Right kidney (tissue), 1 donor: ENCODE data around the gene CUX1.
"Not testable (repeated sequence)": the region's sequence is repeated elsewhere in the genome, so short reads cannot be mapped to it uniquely, and the experiment has no call there.

ENCODE experiments used
- DNase-seq: peaks from one replicate; pipeline ENCODE4 v3.0.0-alpha.2; 2016

The CUX1 gene

GRCh38 chr7:102216573-102217314 lies 399.3 kb downstream of the CUX1 start:
- no peak for DNase-seq

DNA sequence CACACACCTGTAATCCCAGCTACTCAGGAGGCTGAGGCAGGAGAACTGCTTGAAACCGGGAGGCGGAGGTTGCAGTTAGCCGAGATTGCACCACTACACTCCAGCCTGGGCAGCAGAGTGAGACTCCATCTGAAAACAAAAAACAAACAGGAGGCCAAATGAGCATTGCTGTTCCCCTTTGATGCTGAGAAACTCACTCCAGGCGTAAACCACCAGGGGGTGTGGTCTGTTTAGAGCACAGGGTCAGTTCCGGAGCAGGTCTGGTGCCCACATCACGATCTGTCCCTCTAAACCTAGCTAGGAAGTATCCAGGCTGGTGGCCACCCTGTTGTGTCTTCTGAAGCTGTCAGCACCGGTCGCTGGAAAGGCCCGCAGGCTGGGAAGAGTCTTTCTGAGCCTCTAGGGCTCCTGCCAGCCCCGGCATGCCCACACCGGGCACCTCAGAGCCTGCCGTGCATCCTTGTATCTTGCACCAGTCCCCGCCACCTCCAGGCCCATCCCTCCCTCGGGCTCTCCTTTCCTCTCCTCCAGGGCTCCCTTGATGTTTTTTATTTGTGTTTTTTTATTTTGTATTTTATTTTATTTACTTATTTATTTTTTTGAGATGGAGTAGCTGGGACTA lies 402.9 kb downstream of the CUX1 start:
- no peak for DNase-seq

DNA sequence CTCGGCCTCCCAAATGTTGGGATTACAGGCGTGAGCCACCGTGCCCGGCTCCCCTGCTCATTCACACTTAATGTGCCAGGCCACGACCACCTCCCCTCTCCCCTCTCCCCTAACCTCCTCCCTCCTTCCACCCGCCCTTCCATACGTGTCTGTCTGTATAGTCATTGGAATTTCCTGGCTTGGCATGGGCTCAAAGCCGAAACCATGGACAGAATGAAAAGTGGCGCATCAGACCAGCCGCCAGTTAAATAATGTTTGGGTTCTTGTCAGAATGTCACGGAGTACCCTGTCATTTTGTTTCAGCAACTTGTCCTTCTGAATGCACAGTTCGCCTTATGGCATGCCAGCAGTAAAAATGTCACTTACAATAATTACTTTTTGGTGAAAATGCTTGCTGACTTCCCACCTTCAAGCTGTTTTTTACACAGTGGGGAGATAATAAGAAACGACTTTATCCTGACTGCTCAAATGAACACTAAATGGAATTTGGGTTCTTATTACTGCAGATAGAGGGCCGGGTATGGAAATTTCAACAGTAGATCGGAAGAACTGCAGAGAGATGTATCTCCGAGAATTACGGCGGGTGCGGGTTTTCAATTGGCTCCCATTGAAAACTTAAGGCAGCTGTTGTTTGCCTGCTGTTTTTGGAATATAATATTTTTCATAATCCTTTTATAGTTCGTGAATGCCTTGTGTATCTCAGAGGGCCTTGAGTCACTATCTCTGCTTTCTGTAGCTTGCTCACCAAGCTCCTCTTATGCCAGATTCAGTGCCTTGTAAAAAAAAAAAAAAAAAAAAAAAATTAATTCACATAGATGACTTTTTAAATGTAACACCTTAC lies 403.8 kb downstream of the CUX1 start:
- DNase-seq = no peak

DNA sequence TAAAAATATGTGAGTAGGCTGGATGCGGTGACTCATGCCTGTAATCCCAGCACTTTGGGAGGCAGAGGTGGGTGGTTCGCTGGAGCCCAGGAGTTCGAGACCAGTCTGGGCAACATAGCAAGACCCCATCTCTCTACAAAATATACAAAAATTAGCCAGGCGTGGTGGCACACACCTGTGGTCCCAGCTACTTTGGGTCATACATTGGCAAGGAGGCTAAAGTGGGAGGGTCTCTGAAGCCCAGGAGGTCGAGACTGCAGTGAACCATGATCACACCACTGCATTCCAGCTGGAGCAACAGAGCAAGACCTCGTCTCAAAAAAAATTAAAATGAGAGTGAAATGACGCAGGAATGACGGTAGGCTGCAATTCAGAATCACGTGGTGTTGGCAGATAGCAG lies 404.5 kb downstream of the CUX1 start:
- no peak for DNase-seq

- DNase-seq = no peak
Observed at GRCh38 chr7:102222445-102222844, 405.0 kb downstream of the CUX1 start.

DNA sequence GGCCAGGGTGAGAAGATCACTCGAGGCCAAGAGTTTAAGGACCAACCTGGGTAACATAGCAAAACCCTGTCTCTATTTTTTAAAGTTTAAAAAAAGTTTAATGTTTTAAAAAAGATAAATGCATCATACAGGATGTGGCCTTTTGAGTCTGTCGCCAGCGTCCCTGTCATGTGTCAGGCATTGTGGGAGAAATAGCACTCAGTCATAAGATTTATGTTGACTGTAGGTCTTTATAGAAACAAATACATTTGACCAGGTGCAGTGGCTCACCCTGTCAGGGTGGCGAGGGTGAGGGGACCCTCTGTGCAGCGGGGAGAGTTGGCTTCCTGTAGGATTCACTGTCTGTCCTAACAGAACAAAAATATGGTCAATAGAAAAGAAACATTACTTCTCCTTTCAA lies 405.8 kb downstream of the CUX1 start:
- no peak for DNase-seq

DNA sequence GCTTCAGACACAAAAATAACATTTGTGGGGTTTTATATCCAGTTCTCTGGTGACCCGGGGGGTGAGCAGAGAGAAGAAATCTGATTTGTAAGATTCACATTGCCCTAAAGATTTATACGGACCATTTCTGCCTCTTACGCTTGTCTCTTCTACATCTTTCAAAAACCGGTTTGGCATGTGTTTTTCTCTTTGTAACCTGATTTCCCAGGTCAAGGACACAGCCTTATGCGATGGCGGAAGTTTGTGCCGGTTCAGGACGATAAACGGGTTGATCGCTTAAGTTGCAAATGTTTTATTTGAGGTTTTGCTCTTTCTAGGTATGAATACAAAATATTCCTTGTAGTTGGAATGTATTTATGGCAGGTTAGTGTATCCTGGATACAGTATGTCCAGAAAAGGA lies 407.6 kb downstream of the CUX1 start:
- no peak for DNase-seq

DNA sequence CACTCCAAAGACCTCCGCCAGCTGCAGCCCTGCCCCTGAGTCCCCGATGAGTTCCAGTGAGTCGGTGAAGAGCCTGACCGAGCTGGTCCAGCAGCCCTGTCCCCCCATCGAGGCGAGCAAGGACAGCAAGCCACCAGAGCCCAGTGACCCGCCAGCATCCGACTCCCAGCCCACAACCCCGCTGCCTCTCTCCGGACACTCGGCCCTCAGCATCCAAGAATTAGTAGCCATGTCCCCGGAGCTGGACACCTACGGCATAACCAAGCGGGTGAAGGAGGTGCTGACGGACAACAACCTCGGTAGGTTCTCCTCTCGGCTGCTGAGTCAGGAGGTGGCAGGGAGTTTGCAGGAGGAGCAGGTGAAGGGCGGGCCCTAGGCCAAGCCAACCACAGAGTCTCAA lies 409.9 kb downstream of the CUX1 start:
- no peak for DNase-seq

- DNase-seq = no peak
Observed at GRCh38 chr7:102228935-102229334, 411.5 kb downstream of the CUX1 start.

- DNase-seq = not testable (repeated sequence)
Observed at GRCh38 chr7:102230162-102230561, 412.7 kb downstream of the CUX1 start.

DNA sequence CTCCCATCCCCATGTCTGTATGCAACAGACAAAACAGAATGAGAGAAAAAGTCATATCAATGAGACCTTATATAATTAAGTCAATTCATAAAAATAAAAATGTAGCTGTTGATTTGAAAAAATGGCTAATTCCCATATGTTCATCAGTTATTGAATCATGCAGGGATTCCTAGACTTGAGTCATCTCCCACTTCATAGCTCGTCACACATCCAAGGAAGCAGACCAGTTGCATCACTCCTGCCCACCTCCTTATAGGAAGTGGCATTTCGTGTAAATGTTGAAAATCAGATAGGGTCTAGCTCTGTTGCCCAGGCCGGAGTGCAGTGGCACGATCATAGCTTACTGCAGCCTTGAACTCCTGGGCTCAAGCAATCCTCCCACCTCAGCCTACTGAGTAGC lies 413.2 kb downstream of the CUX1 start:
- DNase-seq = no peak

DNA sequence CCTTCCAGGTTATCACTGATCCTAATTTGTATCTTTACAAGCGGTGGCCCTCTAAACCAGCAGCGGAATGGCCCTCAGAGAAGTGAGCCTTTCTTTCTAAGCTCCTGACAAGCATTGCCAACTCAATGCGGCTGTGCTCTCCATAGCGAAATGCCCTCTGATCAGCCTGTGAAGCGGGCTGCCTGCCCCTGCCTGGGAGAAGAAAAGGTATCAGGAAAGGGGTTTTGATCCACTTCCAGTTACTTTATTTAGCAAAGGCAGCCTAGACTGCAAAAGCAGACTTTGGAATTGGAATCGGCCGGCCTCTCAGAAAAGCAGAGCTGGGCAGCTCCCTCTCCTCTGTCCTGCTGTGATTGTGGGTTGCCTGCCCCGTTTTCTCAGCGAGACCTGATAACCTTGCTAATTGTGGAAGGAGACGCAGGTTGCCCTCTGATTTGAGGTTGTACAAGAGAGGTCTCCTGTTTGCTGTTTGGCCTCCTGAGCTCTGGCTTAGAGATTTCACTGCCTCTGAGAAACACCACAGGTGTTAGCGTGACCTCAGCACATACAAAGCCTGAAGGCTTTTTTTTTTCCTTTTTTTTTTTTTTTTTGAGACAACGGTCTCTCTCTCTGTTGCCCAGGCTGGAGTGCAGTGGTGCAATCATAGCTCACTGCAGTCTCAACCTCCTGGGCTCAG lies 415.3 kb downstream of the CUX1 start:
- DNase-seq = no peak

DNA sequence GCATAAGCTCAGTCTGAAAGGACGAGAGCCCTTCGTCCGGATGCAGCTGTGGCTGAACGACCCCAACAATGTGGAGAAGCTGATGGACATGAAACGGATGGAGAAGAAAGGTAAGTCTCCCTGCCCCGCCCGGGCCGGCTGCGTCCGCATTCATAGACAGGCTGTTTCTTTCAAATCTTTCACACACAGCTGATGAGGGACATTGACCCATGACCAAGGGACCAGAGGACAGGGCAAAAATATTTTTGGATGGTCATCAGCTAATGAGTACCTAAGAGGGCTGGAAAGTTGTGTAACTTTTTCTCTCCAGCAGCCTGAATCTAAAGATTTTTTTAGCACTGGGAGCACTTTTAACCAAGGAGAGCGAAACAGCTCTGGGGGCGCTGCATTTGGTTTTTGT lies 416.7 kb downstream of the CUX1 start:
- DNase-seq = no peak

GRCh38 chr7:102234801-102235550 lies 417.6 kb downstream of the CUX1 start:
- no peak for DNase-seq

- DNase-seq = no peak
Observed at GRCh38 chr7:102236102-102236501, 418.7 kb downstream of the CUX1 start.

DNA sequence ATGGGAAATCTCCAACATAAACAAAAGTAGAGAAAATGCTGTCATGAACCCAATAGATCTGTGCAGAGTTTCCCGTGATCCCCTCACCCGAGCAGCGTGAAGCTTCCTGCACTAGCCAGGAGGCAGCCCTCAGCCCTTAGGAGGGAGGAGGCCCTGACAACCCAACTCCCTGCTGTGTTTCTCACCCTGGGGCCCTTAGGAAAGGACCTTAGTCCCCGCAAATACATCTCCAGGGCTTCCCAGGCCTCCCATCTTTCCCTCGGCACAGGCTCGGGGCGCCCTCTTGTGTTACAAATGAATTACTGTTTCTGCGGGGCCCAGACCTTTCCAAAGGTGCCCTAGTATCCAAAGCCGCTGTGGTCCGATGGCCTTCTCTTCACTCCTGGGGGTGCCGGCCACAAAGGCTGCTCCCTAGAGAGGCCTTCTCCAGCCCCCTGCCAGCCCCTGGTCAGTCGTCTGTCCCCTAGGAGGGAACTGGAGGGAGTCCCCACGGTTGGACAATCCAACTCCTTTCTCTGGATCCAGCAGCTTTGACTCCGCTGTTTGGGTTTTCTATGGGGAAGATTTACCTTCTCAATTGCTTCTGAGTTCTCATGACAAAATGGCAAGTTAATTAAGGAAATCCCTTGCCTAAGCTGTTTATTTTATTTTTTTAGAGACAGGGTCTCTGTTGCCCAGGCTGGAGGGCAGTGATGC lies 419.3 kb downstream of the CUX1 start:
- DNase-seq = peak; percentile 63

DNA sequence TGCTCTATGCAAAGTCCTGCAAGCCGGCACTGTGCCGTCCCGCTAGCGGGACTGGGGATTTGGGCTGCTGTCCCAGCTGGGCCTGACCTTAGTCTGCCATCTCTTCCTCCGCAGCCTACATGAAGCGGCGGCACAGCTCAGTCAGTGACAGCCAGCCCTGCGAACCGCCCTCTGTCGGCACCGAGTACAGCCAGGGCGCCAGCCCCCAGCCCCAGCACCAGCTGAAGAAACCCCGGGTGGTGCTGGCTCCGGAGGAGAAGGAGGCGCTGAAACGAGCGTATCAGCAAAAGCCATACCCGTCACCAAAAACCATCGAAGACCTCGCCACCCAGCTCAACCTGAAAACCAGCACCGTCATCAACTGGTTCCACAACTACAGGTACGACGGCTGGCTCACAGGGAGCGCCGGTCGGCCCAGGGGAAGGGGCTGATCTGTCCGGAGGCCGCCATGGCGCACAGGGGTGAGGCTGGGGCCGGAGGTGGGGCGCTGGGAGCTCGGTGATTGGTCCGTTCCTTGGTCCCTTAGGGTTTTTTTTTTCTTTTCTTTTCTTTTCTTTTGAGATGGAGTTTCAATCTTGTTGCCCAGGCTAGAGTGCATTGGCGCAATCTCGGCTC lies 421.9 kb downstream of the CUX1 start:
- DNase-seq = no peak

DNA sequence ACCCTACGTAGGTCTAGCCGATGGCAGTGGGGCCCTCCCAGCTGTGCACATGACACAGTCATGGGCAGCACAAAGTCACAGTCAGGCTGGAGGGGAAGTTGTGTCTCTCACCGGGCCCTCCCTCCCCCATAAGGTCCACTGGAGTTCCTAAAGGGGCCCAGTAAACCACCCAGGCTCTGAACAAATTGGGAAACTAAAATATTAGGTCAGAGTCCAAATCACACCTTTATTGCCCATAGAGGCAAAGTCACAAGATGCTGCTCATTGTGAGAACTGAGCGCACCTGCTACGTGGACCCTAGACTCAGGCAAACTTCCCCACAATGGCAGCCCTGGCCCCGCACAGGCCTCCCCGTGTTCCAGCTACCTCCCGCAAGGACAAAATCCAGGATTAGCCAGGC lies 424.0 kb downstream of the CUX1 start:
- DNase-seq = no peak

- DNase-seq = no peak
Observed at GRCh38 chr7:102244601-102245000, 427.2 kb downstream of the CUX1 start.

- no peak for DNase-seq
Observed at GRCh38 chr7:102248081-102248455, 430.6 kb downstream of the CUX1 start.
